Daoy (cell line): ENCODE measurements around the gene STX8. TPM values are rescaled to one million over a fixed set of nuclear protein-coding genes. Genes with fewer than 3 reads are reported as not detected.

Experiments
- DNase-seq: peaks from one replicate; pipeline ENCODE4 v3.0.0-alpha.2; 2015; ENCODE audit warnings: low read depth
- total RNA-seq: library from RNA; depleted of rRNA; stranded (reverse); fragments of >200 nt; shearing (Covaris generic); gene quantifications from 2 replicates; pipeline ENCODE4 v1.2.3, GENCODE V29; 2014

The STX8 gene
- total RNA-seq, 1 experiment from 2014 or later = 76.9 TPM

DNA sequence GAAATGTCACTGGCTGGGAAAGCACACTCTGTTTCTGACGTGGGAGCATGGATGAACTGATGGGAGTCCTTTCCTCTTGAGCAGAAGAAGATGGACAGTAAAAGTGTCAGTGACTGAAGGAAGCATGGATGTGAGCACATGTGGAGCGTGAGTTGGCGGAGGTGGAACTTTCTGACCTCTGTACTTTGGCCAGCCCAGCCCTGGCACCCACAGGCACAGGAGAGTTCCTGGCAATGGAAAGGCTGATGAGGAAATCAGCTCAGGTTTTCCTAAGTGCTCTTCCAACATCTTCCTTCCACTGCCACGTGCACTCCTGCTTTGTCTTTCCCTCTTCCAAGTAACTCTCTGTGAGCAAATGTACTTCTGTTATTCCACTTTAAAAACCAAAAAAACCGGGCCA, 277.5 kb downstream of the STX8 start:
- DNase-seq = no peak

DNA sequence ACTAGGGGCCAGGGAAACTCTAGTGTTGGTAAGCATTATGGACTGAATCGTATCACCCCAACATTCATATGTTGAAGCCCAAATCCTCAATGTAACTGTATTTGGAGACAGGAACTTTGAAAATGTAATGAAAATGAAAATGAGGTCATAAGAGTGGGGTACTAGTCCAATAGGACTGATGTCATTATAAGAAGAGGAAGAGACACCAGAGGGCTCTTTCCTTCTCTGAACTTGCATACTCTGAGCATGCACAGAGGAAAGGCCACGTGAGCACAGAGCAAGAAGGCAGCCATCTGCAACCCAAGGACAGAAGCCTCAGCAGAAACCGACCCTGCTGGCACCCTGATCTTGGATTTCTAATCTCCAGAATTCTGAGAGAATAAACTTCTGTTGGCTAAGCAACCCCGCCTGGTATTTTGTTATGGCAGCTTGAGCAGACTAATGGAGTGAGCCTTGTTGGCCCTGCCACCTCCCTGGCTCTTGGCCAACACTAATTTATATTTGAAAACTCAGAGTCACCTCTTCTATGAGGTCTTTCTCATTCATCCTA, 280.9 kb downstream of the STX8 start:
- DNase-seq = no peak

DNA sequence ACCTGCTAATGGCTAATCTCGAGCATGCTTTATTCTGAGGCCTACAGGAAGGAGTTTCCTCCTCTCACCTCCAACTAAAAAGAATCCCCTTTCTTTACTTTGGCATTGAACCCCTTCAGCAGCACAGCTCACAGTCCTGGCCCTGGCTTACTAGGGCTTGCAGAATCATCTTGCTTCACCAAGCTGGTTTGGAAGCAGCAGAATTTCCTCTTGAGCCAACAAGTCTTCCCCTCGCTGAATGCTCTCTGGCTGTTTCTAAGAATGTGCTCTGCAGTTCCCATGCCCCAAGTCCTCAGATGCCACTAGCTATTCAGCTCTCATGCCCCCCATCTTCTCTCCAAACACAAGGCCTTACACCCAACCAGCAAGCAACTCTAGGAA, 283.1 kb downstream of the STX8 start:
- no peak for DNase-seq

- no peak for DNase-seq
Measured at GRCh38 chr17:9291912-9292560, 283.6 kb downstream of the STX8 start.

- no peak for DNase-seq
Measured at GRCh38 chr17:9290226-9290613, 285.4 kb downstream of the STX8 start.

GRCh38 chr17:9287306-9287705, 288.3 kb downstream of the STX8 start:
- DNase-seq = no peak

- DNase-seq = no peak
Measured at GRCh38 chr17:9286434-9286833, 289.2 kb downstream of the STX8 start.

GRCh38 chr17:9285602-9286427, 289.8 kb downstream of the STX8 start:
- DNase-seq = no peak

DNA sequence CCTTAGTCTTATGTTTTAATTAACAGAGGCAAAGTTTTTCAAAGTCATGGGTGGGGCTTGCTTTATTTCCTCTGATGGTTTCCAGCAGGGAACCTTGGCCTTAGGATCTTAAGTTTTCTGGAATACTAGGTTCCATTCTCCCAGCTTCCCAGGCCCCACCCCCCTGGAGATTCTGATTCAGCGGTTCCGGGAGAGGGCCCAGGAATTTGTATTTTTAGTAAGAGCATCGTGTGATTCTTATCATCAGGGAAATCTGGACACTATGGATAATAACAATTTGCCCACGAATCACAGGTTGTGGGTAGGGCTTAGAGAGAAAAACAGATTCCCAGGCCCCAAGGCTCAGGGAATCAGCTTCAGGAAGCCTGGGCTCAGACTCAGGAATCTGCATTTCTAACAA, 290.7 kb downstream of the STX8 start:
- no peak for DNase-seq

GRCh38 chr17:9283909-9284308, 291.7 kb downstream of the STX8 start:
- DNase-seq = no peak

- no peak for DNase-seq
Measured at GRCh38 chr17:9279893-9280292, 295.7 kb downstream of the STX8 start.

DNA sequence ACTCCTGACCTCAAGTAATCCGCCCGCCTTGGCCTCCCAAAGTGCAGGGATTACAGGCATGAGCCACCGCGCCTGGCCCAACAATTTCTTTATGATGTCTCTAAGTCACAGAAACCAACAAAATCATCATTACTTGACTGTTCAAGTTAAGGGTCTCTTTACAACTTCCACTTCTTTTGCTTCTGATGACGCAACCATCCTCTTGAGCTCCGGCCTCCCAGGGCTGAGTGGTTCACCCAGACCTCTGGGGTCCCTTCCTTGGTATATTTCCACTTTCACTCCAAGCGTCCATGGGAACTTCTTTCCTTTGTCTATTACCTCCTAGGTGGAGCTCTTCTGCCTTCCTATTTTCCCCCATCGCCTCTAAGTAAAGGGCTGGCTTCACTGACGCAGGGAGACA, 300.6 kb downstream of the STX8 start:
- DNase-seq = no peak

- DNase-seq = no peak
Measured at GRCh38 chr17:9273428-9274391, 301.9 kb downstream of the STX8 start.

GRCh38 chr17:9272501-9273200, 303.0 kb downstream of the STX8 start:
- DNase-seq = no peak

- no peak for DNase-seq
Measured at GRCh38 chr17:9271989-9272388, 303.6 kb downstream of the STX8 start.

DNA sequence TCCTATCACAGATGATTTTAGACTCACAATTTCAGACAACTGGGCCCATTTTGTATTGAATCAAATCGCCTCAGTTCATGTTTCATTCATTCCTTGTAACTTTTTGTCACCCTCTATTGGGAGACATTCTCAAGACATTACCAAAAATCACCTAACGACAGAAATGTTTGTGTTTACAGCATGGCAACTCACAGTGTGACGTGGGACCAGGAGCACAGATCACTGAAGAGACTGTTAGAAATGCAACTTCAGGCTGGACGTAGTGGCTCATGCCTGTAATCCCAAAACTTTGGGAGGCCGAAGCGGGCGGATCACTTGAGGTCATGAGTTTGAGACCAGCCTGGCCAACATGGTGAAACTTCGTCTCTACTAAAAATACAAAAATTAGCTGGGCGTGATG, 304.7 kb downstream of the STX8 start:
- DNase-seq = no peak

GRCh38 chr17:9269350-9270035, 306.1 kb downstream of the STX8 start:
- DNase-seq = no peak

GRCh38 chr17:9268546-9268945, 307.1 kb downstream of the STX8 start:
- no peak for DNase-seq

DNA sequence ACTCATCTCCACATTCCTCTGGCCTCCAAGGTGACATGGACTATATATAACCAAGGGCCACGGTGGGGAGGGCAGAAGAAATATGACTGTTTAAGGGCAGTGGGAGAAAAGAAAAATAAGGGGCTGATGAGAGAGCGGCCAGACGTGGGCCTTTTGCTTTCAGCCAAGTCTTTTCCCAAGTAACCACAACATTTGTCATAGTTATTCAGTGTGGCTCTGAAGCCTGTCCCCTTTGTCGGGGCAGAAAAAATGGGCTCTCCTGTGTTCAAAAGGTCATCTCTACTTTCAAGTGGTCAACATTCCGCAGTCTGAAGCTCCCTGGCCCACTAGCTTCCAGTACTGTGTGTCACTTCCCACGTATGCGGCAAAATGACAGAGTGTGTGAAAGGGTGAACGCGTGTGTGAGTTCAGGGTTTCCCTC, 308.9 kb downstream of the STX8 start:
- no peak for DNase-seq

DNA sequence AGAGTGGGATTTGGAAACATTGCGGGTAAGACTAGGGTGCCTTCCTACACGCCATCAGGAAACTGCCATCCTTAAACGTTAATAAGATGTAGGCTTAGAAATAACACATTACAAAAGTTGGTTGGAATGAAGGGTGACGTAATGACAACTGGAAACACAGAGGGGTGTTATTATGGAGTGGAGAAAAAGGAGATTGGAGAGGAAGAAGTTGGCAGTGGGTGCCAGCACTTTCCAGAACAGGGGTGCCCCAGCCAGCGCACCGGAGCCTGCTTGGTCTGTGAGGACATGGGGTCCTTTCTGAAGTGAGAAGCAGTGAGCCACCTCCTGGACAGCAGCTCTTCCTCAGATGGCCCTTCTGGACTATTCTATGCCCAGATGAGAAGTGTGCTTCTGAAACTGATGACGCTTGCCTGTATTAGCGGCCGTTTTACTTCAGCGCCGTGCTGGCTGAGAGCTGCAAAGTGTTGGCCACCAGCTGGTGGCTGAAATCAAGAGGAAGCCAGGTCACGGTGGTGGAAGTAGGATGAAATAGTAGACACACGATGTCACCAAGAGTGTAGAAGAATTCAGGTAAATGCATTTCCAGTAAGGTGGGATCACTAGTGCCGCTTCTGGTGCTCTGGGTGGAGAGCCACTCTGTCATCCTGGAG, 309.5 kb downstream of the STX8 start:
- DNase-seq = no peak
